Right lobe of liver (tissue), 6 donors: ENCODE data around the gene HOXA10. TPM values are rescaled to one million over a fixed set of nuclear protein-coding genes. Genes with fewer than 3 reads are reported as not detected.

Experiments
- ATAC-seq, 4 donors: fragments of 200-7000 bp; cut with Tn5 transposase; one replicate each; pipeline ENCODE4 v1.9.1; 2020; ENCODE audit warnings: mild to moderate bottlenecking in 4 of 4, moderate library complexity in 4 of 4
- DNase-seq, 3 donors: peaks; one replicate each; pipeline ENCODE4 v3.0.0-alpha.2; 2020
- H3K27ac ChIP-seq, 3 donors: fragments of 200-600 bp; one replicate each; pipeline ENCODE4 v1.8.0; 2022
- H3K27me3 ChIP-seq, 2 donors: fragments of 200-600 bp; one replicate each; pipeline ENCODE4 v1.8.0; 2022
- H3K36me3 ChIP-seq, 4 donors: fragments of 200-600 bp; sonication (generic) in 1 of 4; one replicate each; pipeline versions ENCODE4 v1.5.1 to v1.8.0; 2017 to 2022; ENCODE audit warnings: control low read depth in 1 of 4
- H3K4me1 ChIP-seq, 4 donors: fragments of 200-600 bp; sonication (generic) in 1 of 4; one replicate each; pipeline versions ENCODE4 v1.5.1 to v1.8.0; 2017 to 2022; ENCODE audit warnings: control low read depth in 1 of 4
- H3K4me3 ChIP-seq, 3 donors: fragments of 200-600 bp; one replicate each; pipeline ENCODE4 v1.8.0; 2022
- H3K9me3 ChIP-seq, 4 donors: fragments of 200-600 bp; sonication (generic) in 1 of 4; one replicate each; pipeline versions ENCODE4 v1.5.1 to v1.8.0; 2017 to 2022; ENCODE audit warnings: control low read depth in 1 of 4
- POLR2A ChIP-seq: fragments of 450-650 bp; IDR thresholded peaks from one replicate; pipeline ENCODE4 v1.6.1; 2017; ENCODE audit warnings: antibody characterized with exemption, mild to moderate bottlenecking
- whole genome bisulfite sequencing: methylation state at CpG from one replicate; pipeline ENCODE4 v1.1.6; 2018; ENCODE audit warnings: low coverage, low lambda C conversion rate; ENCODE audit not compliant: insufficient coverage; ENCODE audit errors: missing lambda C conversion rate; 5-methylcytosine and 5-hydroxymethylcytosine counted together
- intact Hi-C, 2 donors: fragments of 100-400 bp; cut with DNase I; formaldehyde crosslinking; loops; one replicate each; pipeline versions ENCODE4 v1.11.2 to v1.14.1; 2022
- total RNA-seq, 6 experiments: library from RNA; depleted of rRNA in 2 of 6; stranded (reverse); fragments of >200 nt in 2 of 6; fragmentation: NEBNext Ultra II Directional in 3 of 6; extraction: Animal tissue kit (Norgen Biotek cat#: 25700) in 3 of 6; gene quantifications; one replicate each; pipeline versions ENCODE4 v1.1.0 to v1.2.4, GENCODE V29; 2016 to 2023
- TF ChIP-seq, protein P1 (sequence below), 4 donors: fragments of 200-600 bp in 3 of 4; fragments of 450-650 bp in 1 of 4; IDR thresholded peaks; one replicate each; pipeline versions ENCODE4 v1.5.1 to v1.8.0; 2016 to 2022; ENCODE audit warnings: antibody characterized with exemption in 4 of 4, mild to moderate bottlenecking in 2 of 4
- donor health status: DM: no; HTN: yes; CAD: no.
- donor health status: DM: no; HTN: no; CAD: no.
- donor health status: DM: no; HTN: no; CAD: no.
- donor health status: DM: no; HTN: yes; CAD: no.
- donor health status: DM: no; HTN: yes; CAD: no.

The HOXA10 gene
- total RNA-seq, 6 experiments from 2014 or later: not detected

DNA sequence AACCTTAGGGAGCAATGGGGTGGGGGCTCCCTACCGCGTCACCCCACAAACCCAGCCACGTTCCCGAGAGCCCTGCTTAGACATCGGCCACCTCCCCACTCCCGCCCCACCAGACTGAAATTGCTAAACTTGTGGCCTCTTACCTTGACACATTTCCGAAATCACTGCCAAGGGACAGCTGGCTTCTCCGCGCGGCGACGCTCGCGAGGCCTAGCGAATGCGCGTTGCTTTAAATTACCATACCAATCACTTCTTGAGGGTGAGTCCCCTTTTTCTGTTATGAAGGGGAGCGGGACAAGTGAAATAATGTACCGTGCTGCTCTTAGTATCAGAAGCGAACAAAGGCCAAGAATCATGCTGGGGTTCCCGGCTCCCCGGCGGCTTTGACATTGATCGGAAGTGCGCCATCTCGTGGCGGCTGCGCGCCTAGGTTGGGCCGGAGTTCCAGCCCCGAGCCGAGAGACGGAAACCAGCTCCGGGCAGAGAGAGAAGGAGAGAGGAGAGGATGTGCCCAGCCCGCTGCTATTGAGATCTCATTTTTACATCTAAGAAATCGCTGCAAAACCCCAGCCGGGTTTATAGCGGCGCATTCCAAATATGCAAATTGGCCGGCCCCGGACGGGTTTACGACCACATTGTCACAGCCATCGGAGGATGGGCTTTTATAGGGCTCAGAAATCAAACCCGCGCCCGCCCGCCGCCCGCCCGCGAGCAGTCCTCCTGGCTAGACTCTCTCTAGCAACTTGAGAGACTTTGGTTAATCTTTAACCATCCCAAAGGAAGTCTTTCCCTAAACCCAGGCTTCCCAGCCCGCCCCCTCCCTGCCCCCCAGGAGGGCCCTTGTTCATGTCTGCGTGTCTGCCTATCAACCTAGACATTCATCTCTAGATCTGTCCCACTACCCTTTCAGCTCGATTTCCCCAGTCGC, 5.6 kb upstream of the HOXA10 start:
- H3K27ac ChIP-seq: no peak overlapping the region
- no peak for TF ChIP-seq POLR2A
- TF ChIP-seq, protein P1, sequence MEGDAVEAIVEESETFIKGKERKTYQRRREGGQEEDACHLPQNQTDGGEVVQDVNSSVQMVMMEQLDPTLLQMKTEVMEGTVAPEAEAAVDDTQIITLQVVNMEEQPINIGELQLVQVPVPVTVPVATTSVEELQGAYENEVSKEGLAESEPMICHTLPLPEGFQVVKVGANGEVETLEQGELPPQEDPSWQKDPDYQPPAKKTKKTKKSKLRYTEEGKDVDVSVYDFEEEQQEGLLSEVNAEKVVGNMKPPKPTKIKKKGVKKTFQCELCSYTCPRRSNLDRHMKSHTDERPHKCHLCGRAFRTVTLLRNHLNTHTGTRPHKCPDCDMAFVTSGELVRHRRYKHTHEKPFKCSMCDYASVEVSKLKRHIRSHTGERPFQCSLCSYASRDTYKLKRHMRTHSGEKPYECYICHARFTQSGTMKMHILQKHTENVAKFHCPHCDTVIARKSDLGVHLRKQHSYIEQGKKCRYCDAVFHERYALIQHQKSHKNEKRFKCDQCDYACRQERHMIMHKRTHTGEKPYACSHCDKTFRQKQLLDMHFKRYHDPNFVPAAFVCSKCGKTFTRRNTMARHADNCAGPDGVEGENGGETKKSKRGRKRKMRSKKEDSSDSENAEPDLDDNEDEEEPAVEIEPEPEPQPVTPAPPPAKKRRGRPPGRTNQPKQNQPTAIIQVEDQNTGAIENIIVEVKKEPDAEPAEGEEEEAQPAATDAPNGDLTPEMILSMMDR (IDR thresholded peaks at IDR 0.05): peak; percentile 34 to 72 (median 58)
- peaks cover 47 to 90% of the 10 kb centered on the region in 2 donors for H3K27me3 ChIP-seq
- ATAC-seq: peak; percentile 54 to 80 (median 62)
- 12% methylated on average over 44 of the region's 56 CpGs for WGBS
- H3K9me3 ChIP-seq: no peaks in the 10 kb centered on the region
- H3K4me3 ChIP-seq: no peak overlapping the region
- peak in 2 of 3 donors; percentile 62 to 65 for DNase-seq
- peaks cover 0 to 13% (median 0%) of the 10 kb centered on the region in 4 donors for H3K4me1 ChIP-seq
- H3K36me3 ChIP-seq: no peaks in the 10 kb centered on the region
- intact Hi-C loops: no loop called here

DNA sequence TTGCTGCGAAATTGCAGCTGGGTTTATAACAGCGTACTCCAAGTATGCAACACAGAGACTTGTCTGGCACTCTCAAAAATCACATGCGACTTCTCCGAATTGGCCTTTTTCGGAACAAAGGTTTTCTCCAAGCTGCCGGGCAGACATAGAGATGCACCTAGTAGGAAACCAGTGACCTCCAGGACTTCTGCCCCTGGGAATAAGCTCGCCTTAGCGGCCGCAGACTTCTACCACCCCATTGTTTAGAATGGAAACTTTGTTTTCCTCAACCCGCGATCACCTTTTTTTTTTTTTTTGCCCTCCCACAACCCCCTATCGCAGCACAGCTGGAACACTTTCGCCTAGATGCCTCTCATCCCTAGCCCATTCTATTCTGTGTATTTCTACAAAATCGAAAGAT, 4.9 kb upstream of the HOXA10 start:
- H3K27ac ChIP-seq: no peak overlapping the region
- peak in 1 of 3 donors; percentile 11 for DNase-seq
- peaks cover 0 to 7% (median 0%) of the 10 kb centered on the region in 4 donors for H3K4me1 ChIP-seq
- no peaks in the 10 kb centered on the region for H3K9me3 ChIP-seq
- intact Hi-C loops: no loop called here
- no peaks in the 10 kb centered on the region for H3K36me3 ChIP-seq
- 26% methylated on average over 14 of the region's 14 CpGs for WGBS
- TF ChIP-seq, protein P1 (IDR thresholded peaks at IDR 0.05): no peak
- TF ChIP-seq POLR2A: no peak
- no peak overlapping the region for H3K4me3 ChIP-seq
- no peak for ATAC-seq
- peaks cover 53 to 90% of the 10 kb centered on the region in 2 donors for H3K27me3 ChIP-seq

DNA sequence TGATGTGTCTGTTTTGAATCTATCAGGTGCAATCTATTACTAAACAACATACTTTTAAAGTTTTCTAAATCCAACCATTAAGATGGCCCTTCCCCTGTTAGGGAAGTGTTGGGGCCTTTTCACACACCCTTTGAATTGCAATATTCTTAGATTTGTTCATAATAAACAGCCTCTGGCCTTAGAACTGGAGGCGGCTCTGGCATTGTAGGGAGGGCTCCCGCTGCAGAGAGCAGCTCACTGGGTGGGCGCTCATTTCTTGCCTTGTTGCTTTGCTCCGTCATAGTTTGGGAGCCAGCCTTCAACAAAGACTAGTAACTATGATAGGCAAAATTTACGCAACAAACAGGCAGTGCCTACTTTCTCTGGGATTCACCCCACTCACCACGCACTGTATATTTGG, 4.2 kb upstream of the HOXA10 start:
- H3K9me3 ChIP-seq: no peaks in the 10 kb centered on the region
- H3K4me1 ChIP-seq: peaks cover 0 to 9% (median 0%) of the 10 kb centered on the region in 4 donors
- ATAC-seq (no peak), DNase-seq (no peak)
- intact Hi-C loops: no loop called here
- 54% methylated on average over 6 of the region's 6 CpGs for WGBS
- peaks cover 59 to 90% of the 10 kb centered on the region in 2 donors for H3K27me3 ChIP-seq
- TF ChIP-seq POLR2A: no peak
- TF ChIP-seq, protein P1 (IDR thresholded peaks at IDR 0.05): no peak
- H3K4me3 ChIP-seq: no peak overlapping the region
- H3K27ac ChIP-seq: no peak overlapping the region
- no peaks in the 10 kb centered on the region for H3K36me3 ChIP-seq

- H3K27ac ChIP-seq: no peak overlapping the region
- intact Hi-C loops: no loop called here
Observed at GRCh38 chr7:27177795-27178320, 3.7 kb upstream of the HOXA10 start.

More at GRCh38 chr7:27177795-27178320, 3.7 kb upstream of the HOXA10 start:
- Histone ChIP-seq H3K36me3 (no peaks in the 10 kb centered on the region), H3K4me1 (peaks cover 0 to 14% (median 0%) of the 10 kb centered on the region in 4 donors), H3K4me3 (no peak overlapping the region), H3K9me3 (no peaks in the 10 kb centered on the region), H3K27me3 (peaks cover 54 to 90% of the 10 kb centered on the region in 2 donors)
- ATAC-seq: no peak
- DNase-seq: no peak
- 65% methylated on average over 5 of the region's 5 CpGs for WGBS
- TF ChIP-seq POLR2A: no peak
- TF ChIP-seq, protein P1 (IDR thresholded peaks at IDR 0.05): no peak
